ENCODE results near the gene PARD3B.

The PARD3B gene

DNA sequence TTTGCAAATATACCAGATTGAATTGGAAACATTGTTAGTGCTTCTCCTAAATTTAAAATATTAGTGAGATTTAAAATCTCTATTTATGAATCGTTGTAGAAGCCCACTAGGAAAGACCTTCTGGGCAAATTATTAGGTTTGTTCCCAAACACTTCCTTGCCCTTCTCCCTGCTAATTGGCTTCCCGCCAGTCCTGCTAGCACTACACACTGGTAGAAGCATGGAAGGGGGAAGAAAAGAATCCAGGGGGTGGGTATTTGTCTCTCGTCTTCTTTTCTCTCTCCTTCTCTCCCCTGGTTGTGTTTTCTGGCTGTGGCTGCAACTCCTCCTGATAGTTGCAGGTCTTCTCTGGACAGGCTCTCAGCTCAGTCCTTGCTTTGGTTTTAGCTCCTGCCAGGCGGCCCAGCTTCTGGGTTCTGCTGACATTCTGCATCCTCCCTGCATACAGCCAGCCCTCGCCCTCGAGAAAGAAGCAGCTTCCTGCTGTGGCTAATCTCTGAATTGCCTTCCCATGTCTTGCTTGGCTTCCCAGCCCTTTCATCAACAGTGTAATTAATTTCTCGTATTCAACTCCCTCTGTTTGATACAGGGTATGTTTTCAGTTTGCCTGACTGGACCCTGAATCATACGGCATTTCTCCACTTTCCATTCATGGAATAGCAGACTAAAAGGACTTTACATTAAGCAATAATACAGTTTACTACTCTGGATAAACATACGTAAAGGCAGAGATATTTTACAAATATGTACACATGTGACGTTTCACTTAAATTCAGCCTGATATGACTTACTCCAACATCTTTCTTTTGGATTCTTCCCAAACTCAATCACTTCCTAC lies 6.9 kb upstream of the PARD3B start:
- H3K27ac ChIP-seq (ENCODE audit: poor library complexity, severe bottlenecking) = no peak overlapping the region
- no peaks in the 10 kb centered on the region for H3K9me3 ChIP-seq (ENCODE audit: severe bottlenecking)
- TF ChIP-seq, protein P1, sequence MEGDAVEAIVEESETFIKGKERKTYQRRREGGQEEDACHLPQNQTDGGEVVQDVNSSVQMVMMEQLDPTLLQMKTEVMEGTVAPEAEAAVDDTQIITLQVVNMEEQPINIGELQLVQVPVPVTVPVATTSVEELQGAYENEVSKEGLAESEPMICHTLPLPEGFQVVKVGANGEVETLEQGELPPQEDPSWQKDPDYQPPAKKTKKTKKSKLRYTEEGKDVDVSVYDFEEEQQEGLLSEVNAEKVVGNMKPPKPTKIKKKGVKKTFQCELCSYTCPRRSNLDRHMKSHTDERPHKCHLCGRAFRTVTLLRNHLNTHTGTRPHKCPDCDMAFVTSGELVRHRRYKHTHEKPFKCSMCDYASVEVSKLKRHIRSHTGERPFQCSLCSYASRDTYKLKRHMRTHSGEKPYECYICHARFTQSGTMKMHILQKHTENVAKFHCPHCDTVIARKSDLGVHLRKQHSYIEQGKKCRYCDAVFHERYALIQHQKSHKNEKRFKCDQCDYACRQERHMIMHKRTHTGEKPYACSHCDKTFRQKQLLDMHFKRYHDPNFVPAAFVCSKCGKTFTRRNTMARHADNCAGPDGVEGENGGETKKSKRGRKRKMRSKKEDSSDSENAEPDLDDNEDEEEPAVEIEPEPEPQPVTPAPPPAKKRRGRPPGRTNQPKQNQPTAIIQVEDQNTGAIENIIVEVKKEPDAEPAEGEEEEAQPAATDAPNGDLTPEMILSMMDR (IDR thresholded peaks at IDR 0.05; ENCODE audit: poor library complexity, severe bottlenecking) = no peak
- H3K27me3 ChIP-seq (ENCODE audit: insufficient read depth, poor library complexity, severe bottlenecking) = no peaks in the 10 kb centered on the region
- no peaks in the 10 kb centered on the region for H3K4me1 ChIP-seq (ENCODE audit: insufficient read depth, poor library complexity, severe bottlenecking)
- no peak overlapping the region for H3K4me3 ChIP-seq (ENCODE audit: severe bottlenecking)
- DNase-seq (ENCODE audit: low spot score) (no peak), ATAC-seq (ENCODE audit: low read depth) (no peak)
- H3K36me3 ChIP-seq (ENCODE audit: low read depth) = no peaks in the 10 kb centered on the region

DNA sequence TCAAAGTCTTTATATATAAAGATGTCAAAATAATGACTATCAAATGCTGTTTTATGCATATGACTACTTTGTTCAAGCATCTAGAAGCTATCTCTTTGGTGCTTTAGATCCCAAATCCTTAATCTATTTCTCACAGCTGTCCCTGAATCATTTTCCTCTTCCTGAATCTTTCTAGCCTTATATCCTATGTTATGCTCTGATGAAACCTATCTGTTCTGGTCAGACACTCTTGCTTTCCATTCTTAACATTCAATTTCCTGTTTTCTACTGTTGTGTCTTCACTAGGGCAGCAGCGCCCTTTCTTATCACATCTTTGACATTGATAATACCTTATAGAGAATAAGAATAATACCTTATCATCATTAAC lies 6.3 kb upstream of the PARD3B start:
- Histone ChIP-seq H3K36me3 (ENCODE audit: low read depth) (no peaks in the 10 kb centered on the region), H3K27ac (ENCODE audit: poor library complexity, severe bottlenecking) (no peak overlapping the region), H3K4me3 (ENCODE audit: severe bottlenecking) (no peak overlapping the region), H3K27me3 (ENCODE audit: insufficient read depth, poor library complexity, severe bottlenecking) (no peaks in the 10 kb centered on the region), H3K9me3 (ENCODE audit: severe bottlenecking) (no peaks in the 10 kb centered on the region), H3K4me1 (ENCODE audit: insufficient read depth, poor library complexity, severe bottlenecking) (no peaks in the 10 kb centered on the region)
- ATAC-seq (ENCODE audit: low read depth) (no peak), DNase-seq (ENCODE audit: low spot score) (no peak)
- TF ChIP-seq, protein P1 (IDR thresholded peaks at IDR 0.05; ENCODE audit: poor library complexity, severe bottlenecking) = no peak

DNA sequence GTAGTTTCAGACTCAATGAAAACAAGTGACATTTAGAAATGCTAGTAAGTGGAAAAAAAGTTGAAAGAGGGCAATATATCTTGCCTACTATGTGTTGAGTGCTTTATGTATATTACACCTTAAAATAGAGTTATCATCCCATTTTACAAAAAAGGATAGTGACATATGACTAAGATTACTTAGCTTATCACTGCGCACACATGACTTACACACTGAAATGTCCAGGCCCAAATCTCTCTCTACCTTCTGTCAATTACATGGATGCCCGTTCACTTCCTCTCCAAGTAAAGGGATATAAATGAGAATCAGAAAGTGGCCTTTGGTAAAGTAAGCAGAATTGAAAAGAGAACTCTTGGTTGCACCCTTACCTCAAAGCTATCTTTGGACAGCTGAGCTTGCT lies 3.6 kb upstream of the PARD3B start:
- Histone ChIP-seq H3K4me1 (ENCODE audit: insufficient read depth, poor library complexity, severe bottlenecking) (no peaks in the 10 kb centered on the region), H3K27ac (ENCODE audit: poor library complexity, severe bottlenecking) (no peak overlapping the region), H3K36me3 (ENCODE audit: low read depth) (no peaks in the 10 kb centered on the region), H3K27me3 (ENCODE audit: insufficient read depth, poor library complexity, severe bottlenecking) (no peaks in the 10 kb centered on the region), H3K9me3 (ENCODE audit: severe bottlenecking) (no peaks in the 10 kb centered on the region), H3K4me3 (ENCODE audit: severe bottlenecking) (no peak overlapping the region)
- DNase-seq (ENCODE audit: low spot score) (no peak), ATAC-seq (ENCODE audit: low read depth) (no peak)
- TF ChIP-seq, protein P1 (IDR thresholded peaks at IDR 0.05; ENCODE audit: poor library complexity, severe bottlenecking) = no peak

DNA sequence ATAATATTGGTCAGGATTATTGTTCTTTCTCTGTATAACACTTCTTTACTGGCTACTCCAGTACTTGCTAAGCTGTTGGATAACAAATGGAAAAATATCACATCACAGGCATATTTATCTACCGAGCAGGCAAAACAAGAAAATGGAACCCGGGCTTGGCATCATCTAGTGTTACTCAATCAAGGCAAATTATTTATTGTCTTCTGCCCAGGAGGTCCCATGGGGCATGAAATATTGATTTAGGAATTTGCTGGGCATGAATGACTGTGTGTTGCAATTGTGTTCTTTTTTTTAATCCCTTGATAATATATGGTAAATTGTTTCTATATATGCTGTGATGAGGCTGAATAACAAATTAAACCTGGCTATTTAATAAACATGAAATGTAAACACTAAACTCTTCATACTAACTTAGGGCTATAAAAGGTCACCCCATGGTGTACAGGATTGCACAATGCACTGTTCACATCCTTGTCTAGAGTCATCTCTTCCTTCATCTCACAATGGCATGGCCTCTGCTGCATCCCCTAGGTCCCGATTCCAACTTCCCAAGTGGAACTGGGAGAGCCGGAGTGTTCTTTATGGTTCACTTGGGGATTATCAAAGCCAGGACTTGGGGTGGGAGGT lies 2.2 kb upstream of the PARD3B start:
- Histone ChIP-seq H3K27me3 (ENCODE audit: insufficient read depth, poor library complexity, severe bottlenecking) (no peaks in the 10 kb centered on the region), H3K27ac (ENCODE audit: poor library complexity, severe bottlenecking) (no peak overlapping the region), H3K36me3 (ENCODE audit: low read depth) (no peaks in the 10 kb centered on the region), H3K4me3 (ENCODE audit: severe bottlenecking) (no peak overlapping the region), H3K4me1 (ENCODE audit: insufficient read depth, poor library complexity, severe bottlenecking) (no peaks in the 10 kb centered on the region), H3K9me3 (ENCODE audit: severe bottlenecking) (no peaks in the 10 kb centered on the region)
- TF ChIP-seq, protein P1 (IDR thresholded peaks at IDR 0.05; ENCODE audit: poor library complexity, severe bottlenecking) = no peak
- DNase-seq (ENCODE audit: low spot score) (no peak), ATAC-seq (ENCODE audit: low read depth) (no peak)
